Fibroblast of peridontal ligament (primary cell): ENCODE results near the gene TTC22.
"Not testable (repeated sequence)": the region's sequence is repeated elsewhere in the genome, so short reads cannot be mapped to it uniquely, and the experiment has no call there.

Source experiments
- DNase-seq: peaks from one replicate; pipeline ENCODE4 v3.0.0-alpha.2; 2010; ENCODE audit errors: extremely low read depth

Gene TTC22

DNA sequence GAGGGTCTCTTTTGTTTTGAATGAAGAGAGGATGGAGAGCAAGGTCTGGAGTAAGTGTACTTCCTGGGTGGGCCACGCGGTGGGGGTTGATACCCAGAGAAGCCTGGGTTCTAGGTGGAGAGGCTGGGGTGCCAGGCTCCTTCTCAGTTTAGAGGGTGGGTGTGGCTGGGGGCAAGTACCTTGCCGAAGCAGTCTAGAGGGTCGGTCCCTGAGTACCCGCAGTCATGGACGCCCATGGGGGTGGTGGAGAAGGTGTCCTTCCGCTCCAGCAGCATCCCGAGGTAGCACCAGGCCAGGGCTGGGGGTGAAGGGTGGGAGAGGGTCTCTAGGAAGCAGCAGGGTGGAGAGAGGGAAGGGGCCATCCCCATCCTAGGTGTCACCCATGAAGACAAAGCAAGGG, 14.3 kb downstream of the TTC22 start:
- DNase-seq: no peak

DNA sequence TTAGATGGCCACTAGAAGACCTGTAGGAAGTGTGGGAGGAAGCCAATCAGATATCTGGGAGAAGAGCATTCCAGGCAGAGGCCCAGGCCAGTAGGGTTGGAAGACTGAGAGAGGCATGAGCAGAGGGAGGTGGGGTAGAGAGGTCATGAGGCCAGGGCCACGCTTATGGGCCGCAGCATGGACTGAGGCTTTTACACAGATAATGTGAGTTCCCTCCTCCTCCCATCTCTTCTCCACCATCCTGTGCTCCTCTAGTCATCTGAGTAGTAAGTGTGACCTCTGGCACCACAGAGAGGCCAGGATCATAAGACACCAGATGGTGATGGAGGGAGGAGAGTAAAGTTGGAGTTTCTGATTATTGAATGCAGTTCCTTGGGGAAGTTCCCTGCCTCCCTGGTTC, 17.1 kb downstream of the TTC22 start:
- no peak for DNase-seq

DNA sequence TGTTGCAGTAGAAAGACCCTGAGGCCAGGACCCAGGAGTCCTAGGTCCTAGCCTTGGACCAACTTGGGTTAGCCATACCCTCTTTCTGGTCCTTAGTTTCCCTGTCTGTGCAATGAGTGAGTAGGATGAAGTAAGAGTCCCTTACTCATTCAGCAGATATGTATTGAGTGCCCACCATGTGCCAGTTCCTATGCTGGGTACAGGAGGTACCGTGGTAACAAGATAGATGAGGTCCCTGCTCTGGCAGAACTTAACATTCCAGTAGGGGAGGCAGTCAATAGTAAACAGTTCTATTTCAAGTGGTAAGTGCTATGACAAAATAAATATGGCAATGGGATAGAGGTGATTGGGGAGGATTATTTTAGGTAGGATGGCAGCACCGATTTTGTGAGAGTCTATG, 18.5 kb downstream of the TTC22 start:
- DNase-seq: no peak

DNA sequence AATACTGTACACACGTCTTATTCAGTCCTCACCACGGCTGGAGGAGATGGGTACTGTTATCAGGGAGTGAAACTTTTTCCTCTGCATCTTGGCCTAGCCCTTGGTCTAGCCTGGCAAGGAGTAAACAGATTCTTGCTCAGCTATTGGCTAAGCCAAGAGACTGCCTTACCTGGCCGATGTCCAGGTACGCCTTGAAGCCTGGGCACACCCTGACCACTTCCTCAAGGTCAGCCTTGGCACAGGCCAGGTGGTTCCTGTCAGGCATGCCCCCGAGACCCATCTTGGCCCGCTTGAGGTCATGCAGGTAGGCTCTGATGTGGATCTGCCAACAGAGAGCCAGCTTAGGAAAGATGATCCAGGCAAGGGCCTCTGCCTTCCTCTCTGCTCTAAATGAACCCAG, 19.0 kb downstream of the TTC22 start:
- no peak for DNase-seq

DNA sequence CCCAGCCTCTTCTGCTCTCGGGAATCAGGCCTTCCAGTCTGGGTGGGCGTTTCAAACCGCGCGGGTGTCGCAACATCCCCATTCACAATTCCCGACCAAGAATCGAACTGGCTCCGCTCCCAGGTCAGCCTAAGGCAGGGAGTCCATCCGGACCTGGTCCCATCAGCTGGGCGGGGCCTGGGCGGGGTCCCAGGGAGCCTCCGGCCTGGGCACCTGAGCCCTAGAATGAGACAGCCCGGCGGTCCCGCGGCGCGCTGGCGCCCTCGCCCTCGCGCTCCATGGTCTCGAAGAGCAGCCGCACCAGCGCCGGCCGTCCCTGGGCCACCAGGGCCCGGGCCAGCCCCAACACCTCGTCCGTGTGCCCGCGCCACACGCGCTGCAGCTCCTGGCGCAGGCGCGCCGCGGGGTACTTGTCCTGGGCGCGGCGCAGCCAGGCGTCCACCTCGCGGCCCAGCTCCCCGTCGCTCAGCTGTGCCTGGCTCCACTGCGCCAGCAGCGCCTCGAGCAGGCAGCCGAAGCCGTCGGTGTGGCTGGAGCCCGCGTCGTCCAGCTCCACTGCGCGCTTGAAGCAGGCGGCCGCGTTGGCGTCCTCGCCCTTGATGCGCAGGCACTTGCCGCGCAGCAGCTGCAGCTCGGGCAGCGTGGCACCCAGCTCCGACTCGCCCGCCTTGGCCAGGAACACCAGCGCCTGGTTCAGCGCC, 19.9 kb downstream of the TTC22 start:
- no peak for DNase-seq

DNA sequence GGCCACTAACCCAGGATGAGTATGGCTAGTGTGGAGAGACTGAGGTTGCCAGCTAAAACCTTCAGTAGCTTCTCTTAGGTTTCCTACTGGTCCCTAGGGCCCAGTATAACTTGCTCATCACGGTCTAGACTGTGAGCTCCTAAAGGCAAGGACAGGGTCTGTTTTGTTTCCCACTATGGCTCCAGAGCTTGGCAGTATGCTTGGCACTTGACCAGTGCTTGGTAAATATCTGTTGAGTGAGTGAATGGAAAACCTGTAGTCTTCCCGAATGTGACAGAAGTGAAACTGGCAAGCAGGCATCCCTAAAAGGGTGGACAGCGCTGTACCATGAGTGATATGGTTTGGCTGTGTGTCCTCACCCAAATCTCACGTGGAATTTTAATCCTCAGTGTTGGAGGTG, 23.7 kb downstream of the TTC22 start:
- DNase-seq: no peak

DNA sequence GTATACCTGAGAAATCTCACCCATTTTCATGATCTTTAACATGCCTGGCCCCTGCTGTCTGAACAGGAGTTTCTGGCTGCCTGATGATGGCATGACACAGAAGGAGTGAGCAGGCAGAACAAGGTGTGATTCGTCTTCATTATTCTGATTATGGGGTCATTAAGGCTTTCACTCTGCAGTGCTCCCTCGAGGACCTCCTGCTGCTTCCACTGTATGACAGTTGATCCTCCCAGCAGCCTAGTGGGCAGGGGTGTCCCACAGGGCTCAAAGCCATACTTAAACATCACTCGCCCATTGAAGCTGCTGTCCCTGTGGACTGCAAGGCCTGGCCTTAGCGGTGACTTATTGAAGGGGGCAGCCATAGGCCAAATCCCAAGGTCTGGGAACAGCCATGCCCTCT, 24.1 kb downstream of the TTC22 start:
- no peak for DNase-seq

DNA sequence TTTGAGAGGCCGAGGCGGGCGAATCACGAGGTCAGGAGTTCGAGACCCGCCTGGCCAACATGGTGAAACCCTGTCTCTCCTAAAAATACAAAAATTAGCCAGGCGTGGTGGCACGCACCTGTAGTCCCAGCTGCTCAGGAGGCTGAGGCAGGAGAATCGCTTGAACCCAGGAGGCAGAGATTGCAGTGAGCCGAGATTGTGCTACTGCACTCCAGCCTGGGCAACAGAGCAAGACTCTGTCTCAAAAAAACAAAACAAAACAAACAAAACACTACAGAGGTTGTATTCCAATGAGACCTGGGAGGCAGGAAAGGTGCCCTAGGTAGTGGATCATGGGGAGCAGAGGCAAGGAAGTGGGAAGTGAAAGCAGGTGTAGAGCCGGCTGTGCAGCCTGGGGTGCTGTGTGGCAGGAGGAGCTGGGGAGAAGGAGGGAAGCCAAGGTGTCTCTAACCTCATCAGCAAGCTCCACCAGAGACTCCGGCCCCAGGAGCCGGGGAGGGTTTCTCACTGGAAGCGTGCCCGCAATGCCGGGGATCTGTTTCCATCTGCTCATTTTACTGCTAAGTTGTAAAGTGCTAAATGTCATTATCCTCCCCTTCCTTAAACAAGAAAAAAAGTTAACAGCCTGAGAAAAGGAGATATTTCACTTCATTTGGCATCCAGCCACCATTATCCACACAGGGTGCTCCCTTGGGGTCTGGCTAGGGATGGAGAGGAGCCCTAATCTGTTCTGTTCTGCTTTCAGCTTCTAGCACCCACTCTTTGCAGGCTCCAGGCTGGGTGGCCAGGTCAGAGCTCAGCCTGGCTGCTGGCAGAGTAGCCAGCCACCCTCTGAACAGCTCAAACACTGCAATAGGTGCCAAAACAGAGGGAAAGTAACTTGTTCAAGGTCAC, 25.0 kb downstream of the TTC22 start:
- not testable (repeated sequence) for DNase-seq

DNA sequence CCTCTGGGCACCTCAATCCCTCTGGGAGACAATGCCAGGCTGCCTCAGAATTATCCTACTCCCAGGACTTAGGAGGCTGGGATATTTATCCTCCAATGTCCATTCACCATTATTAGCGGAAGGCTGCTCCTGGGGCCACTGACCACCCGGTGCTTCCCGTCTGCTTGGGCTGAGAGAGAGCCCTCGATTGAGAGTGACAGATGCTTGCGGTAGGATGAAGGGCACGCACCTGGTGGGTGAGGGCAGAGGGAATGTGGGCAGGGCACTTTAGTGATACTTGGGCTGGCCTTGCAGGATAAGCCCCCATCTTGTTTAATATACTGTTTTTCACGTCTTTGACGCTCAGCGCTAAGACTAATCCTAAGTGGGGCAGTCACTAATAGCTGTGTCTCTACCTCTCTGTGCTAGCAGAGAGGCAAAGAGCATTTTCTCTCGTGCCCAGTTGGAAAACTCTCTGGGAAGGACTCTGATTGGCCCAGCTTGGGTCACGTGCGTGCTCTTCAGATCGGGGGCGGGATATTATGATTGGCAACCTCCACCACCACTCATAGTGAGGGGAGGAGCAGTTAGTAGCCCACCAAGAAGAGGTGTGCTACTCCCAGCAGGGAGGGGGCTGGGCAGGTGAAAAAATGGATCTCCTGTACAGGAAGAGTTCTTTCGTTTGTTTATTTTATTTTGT, 26.2 kb downstream of the TTC22 start:
- DNase-seq: peak; percentile 7

DNA sequence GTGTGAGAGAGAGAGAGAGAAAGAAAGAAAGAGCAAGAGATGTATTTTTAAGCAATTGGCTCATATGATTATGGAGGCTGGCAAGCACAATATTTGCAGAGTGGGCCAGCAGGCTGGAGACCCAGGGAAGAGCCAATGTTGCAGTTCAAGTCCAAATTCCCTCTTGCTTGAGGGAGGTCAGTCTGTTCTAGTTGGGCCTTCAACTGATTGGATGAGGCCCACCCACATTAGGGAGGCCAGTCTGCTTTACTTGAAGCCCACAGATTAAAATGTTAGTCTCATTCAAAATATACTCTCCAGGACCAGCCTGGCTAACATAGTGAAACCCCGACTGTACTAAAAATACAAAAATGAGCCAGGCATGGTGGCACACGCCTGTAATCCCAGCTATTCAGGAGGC, 28.2 kb downstream of the TTC22 start:
- no peak for DNase-seq

DNA sequence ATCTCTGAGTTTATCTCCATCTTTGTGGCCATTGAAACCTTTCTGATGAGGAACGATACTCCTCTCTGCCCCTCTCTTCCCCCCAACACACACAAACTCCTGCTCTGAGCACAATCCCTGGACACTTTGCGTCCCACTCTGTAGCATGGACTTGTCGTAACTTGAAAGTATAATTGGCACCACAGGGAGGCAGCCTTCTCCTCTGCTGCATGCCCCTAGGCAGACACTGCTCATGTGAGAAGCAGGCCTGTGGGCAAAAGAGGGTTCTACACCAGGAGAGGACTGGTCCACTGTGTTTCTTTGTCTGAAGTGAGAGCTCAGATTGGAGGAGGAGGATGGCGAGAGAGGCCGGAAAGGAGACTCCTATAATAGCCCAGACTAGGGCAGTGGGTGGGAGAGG, 33.0 kb downstream of the TTC22 start:
- DNase-seq: peak; percentile 8

DNA sequence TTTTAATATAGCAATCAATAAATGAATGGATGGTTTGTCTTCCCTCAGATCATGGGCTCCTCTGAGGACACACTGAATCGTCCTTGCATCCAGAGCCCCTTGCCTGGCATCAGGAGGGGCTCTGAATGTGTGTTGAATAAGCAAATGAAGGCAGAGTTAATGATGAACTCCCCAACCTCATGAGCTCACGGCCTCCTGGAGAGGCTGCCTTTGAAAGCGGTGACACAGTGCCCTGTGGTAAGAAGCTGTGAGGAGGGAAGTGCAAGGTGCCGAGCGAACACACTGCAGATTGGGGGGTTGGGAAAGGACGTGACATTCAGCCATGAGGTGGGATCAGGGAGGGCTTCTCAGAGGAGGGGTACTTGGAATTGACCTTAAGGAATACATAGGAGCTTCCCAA, 33.6 kb downstream of the TTC22 start:
- DNase-seq: no peak

DNA sequence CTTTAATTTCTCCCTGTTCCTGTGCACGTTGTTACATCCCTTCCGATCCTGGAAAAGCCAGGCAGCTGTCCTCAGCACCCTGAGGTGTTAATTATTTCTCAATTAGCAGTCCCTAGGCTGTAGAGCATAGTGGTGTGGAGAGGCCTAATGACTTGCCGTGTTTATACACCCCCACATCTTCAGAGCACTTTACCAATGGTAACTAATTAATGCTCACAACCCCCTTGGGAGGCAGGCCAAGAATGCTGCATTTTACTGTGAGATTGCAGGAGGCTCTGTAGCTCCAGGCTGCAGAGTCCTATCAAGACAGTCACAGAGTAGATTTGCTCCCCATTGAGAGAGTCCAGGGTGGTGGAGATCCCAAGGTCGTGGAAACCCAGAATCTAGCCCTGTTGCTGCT, 34.4 kb downstream of the TTC22 start:
- no peak for DNase-seq

DNA sequence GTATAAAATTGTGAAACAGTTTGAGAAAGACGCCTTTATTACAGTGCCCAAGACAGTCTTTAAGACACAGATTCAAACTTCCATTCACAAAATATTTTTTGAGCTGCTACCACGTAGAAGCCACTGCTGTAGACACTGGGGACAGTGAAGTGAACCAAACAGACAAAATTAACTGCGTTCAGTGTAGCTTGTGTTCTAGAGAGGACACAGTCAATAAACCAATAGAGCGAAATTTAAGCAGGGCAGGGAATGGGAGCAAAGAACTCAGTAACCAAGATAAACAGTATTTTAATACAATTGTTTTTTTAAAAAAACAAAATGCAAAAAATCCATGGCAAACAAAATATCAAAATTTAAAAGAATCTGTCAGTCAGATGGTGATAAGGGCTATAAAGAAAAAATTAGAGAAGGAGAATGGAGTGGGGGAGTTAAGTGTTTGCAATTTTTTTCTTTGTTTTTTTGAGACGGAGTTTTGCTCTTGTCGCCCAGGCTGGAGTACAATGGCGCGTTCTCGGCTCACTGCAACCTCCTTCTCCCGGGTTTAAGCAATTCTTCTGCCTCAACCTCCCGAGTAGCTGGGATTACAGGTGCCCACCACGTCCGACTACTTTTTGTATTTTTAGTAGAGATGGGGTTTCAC, 36.1 kb downstream of the TTC22 start:
- no peak for DNase-seq

DNA sequence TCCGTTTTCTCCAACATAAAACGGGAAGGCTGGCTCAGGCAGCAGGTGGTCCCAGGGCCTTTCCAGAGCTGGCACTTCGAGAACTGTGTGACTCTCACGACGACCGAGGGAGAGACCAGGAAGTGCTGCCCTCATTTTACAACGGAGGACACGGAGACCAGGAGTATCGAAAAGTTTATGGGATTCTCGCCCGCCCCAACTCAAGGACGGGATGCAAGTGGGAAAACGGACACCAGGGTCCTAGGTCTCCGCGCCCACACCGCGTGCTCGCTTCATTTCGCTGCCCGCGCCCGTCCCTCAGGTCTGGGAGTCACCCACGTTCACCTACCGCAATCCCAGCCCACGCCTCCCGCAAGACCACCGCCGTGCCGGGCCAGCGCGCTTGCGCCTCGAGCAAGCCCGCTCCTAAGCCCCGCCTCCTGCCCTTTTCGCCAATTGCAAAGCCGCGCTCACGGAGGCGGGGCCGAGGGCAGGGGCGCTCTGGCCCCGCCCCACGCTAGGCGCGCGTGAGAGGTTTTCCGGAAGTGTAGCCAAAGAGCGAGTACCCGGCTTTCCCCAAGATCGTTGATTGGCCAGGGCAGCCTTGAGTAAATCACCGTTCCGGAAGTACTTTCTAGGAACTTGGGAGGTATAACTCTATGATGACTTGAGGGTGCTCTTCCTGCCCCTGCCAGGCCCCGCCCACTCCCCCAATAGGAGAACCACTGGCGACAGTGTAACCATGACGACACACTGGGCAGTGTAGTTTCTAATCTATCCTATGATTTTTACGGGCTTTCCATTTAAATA, 36.8 kb downstream of the TTC22 start, which contains the start of gene PARS2:
Gene PARS2, minus strand, starts transcription at position 391 of the 789 bp plus-strand sequence. CDS start 5,362 bp downstream, outside the sequence.
- DNase-seq: peak; percentile 100

DNA sequence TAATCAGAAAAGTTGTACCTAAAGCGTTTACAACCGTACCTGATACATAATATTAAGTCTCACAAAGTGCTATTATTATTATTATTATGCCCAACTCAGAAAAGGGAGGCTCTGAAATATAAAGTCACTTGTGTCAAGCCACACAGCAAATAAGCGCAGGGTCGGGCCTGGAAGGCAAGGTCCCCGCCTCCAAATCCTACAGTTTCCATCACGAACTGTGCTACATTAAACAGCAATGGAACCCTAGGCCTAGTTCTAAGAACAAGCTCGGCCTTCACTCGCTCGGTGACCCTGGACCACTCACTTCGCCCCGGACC, 37.3 kb downstream of the TTC22 start:
- DNase-seq: no peak

DNA sequence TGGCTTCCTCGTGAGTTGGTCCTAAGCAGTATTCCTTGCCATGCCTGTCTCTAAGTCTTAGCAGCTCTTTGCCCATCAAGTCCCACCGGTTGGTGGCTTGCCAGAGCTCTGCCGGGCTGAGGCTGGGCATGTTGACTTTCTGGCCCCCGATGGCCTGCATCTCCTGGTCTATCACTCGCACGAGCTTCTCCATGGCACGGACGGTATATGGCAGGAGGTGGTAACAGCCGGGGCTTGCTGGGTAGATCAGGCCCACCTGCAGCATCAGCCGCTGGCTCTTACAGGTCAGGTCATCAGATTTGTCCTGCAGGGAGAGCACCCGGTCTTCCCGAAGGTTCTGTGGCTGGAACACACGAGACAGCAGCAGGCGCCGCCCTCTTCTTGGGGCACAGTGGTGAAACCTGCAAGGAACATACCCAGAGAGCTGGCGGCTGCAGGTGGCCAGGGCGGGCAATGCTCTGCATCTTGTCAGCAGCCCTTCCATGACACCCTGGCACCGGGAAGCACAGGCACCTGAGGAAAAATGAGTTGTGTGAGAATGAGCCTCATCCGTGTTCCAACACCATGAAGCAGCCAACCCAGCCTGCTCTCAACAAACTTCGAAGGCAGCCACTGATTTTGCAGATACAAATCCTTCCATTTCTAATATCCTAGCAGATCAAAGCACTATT, 42.3 kb downstream of the TTC22 start:
- DNase-seq: no peak

DNA sequence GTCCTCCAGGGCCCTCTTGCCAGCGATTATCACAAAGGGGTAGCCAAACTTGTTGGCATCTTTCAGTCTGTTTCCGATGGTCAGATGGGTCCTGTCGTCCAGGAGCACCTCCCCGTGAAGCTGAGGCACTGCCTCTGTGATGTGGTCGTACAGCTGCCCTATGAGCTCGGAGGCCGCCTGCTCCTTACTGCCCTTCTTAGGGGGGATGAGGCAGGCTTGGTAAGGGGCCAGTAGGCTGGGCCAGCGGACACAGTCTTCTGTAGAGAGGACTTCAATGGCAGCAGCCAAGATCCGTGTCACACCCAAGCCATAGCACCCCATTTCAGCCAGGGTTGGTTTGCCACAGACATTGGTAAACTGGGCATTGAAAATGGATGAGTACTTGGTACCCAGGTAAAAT, 43.3 kb downstream of the TTC22 start:
- no peak for DNase-seq

DNA sequence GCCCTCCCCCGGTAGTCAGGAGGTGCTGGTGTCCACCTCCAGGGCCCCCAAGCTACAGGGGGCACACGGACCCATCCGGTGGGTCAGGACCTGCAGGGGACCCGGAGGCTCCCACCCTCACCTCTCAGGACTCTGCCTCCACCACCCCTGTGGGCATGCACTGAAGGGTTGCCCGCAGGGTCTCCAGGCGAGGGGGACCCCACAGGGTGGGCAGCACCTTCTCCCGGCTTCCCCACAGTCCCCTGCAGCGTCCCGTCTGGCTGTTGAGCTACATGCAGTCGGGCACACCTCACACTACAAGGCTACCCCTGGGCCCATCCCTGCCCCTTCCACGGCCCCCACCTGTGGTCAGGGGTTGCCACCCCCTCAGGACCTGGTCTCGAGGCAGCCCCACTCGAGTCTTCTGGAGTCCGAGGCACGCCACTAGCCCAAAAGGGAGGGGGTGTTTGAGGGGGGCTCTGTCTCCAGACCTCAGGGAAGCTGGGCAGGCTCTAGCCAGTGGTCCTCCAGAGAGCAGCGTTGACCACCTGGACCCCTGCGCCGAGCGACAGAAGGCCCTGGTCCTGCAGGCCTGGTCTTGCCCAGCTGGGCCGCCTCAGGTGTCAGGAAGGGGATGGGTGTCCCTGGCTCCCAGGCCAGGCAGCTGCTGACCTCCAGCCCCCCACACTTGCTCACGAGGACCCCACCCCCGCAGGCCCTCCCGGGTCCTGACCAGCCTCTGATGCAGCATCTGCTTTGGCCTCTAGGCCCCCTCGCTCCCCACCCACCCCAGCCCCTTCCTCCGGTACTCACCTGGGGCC, 46.4 kb downstream of the TTC22 start:
- DNase-seq: no peak

DNA sequence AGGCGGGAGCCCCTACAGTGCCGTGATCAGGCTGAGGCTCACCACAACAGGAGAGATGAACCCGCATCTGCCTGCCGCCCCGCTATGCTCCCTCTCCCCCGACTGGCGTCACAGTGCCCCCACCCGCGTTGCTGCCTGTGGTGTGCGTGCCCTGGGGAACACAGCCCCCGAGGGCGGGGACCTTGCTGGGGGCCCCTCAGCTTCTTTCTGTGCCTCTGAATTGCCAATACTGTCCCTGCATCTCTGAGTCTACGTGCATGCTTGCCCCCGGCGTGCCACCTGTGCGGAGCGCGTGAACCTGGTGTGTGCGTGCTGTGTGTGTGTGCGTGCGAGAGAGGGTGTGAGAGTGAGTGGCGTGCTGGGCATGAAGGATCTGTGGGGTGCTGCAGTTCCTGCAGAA, 47.1 kb downstream of the TTC22 start:
- no peak for DNase-seq
